ENCODE data around the gene CALML5.
"Not testable (repeated sequence)": the region's sequence is repeated elsewhere in the genome, so short reads cannot be mapped to it uniquely, and the experiment has no call there.

The CALML5 gene

GRCh38 chr10:5478694-5479305 is 20.6 kb downstream of the CALML5 start:
- TF ChIP-seq POLR2AphosphoS5 (IDR thresholded peaks at IDR 0.05; ENCODE audit: low read depth) (no peak), SPI1 (IDR thresholded peaks at IDR 0.05; ENCODE audit: borderline replicate concordance, low read depth) (no peak), CTCF (IDR thresholded peaks at IDR 0.05; ENCODE audit: insufficient read depth, low read length) (no peak), REST (IDR thresholded peaks at IDR 0.05; ENCODE audit: insufficient replicate concordance, low read depth) (no peak), GABPA (IDR thresholded peaks at IDR 0.05; ENCODE audit: low read depth) (no peak)
- H3K27me3 ChIP-seq (ENCODE audit: insufficient read depth, poor library complexity, severe bottlenecking): no peaks in the 10 kb centered on the region
- no peak overlapping the region for H3K27ac ChIP-seq (replicated peaks)
- H3K4me3 ChIP-seq (replicated peaks; ENCODE audit: insufficient read depth, low read length): no peak overlapping the region
- DNase-seq (ENCODE audit: low read depth in 1 of 2, low spot score in 1 of 2): no peak

GRCh38 chr10:5477948-5478693 is 21.2 kb downstream of the CALML5 start:
- Histone ChIP-seq H3K27me3 (ENCODE audit: insufficient read depth, poor library complexity, severe bottlenecking) (no peaks in the 10 kb centered on the region), H3K4me3 (replicated peaks; ENCODE audit: insufficient read depth, low read length) (no peak overlapping the region), H3K27ac (replicated peaks) (no peak overlapping the region)
- TF ChIP-seq REST (IDR thresholded peaks at IDR 0.05; ENCODE audit: insufficient replicate concordance, low read depth) (no peak), SPI1 (IDR thresholded peaks at IDR 0.05; ENCODE audit: borderline replicate concordance, low read depth) (no peak), POLR2AphosphoS5 (IDR thresholded peaks at IDR 0.05; ENCODE audit: low read depth) (no peak), CTCF (IDR thresholded peaks at IDR 0.05; ENCODE audit: insufficient read depth, low read length) (no peak), GABPA (IDR thresholded peaks at IDR 0.05; ENCODE audit: low read depth) (no peak)
- DNase-seq (ENCODE audit: low read depth in 1 of 2, low spot score in 1 of 2): no peak

- no peak overlapping the region for H3K4me3 ChIP-seq (replicated peaks; ENCODE audit: insufficient read depth, low read length)
These were observed 22.3 kb downstream of the CALML5 start for GRCh38 chr10:5476918-5477525.

GRCh38 chr10:5475974-5476807 is 23.2 kb downstream of the CALML5 start:
- not testable (repeated sequence) for DNase-seq (ENCODE audit: low read depth in 1 of 2, low spot score in 1 of 2)

More at GRCh38 chr10:5476918-5477525, 22.3 kb downstream of the CALML5 start:
- H3K27ac ChIP-seq (replicated peaks): no peak overlapping the region
- DNase-seq (ENCODE audit: low read depth in 1 of 2, low spot score in 1 of 2): no peak
- TF ChIP-seq REST (IDR thresholded peaks at IDR 0.05; ENCODE audit: insufficient replicate concordance, low read depth) (no peak), SPI1 (IDR thresholded peaks at IDR 0.05; ENCODE audit: borderline replicate concordance, low read depth) (no peak)
- no peaks in the 10 kb centered on the region for H3K27me3 ChIP-seq (ENCODE audit: insufficient read depth, poor library complexity, severe bottlenecking)

GRCh38 chr10:5475088-5475487 is 24.3 kb downstream of the CALML5 start:
- not testable (repeated sequence) for H3K4me3 ChIP-seq (replicated peaks; ENCODE audit: insufficient read depth, low read length); H3K27ac ChIP-seq (replicated peaks); DNase-seq (ENCODE audit: low read depth in 1 of 2, low spot score in 1 of 2); H3K27me3 ChIP-seq (ENCODE audit: insufficient read depth, poor library complexity, severe bottlenecking)

More at GRCh38 chr10:5475974-5476807, 23.2 kb downstream of the CALML5 start:
- not testable (repeated sequence) for H3K27ac ChIP-seq (replicated peaks); H3K27me3 ChIP-seq (ENCODE audit: insufficient read depth, poor library complexity, severe bottlenecking); H3K4me3 ChIP-seq (replicated peaks; ENCODE audit: insufficient read depth, low read length)

- not testable (repeated sequence) for DNase-seq (ENCODE audit: low read depth in 1 of 2, low spot score in 1 of 2); H3K27ac ChIP-seq (replicated peaks); H3K4me3 ChIP-seq (replicated peaks; ENCODE audit: insufficient read depth, low read length); H3K27me3 ChIP-seq (ENCODE audit: insufficient read depth, poor library complexity, severe bottlenecking)
These were observed 24.7 kb downstream of the CALML5 start for GRCh38 chr10:5474642-5475041.
